Measurements from ENCODE around the gene MAP3K14. TPM values are rescaled to one million over a fixed set of nuclear protein-coding genes. Genes with fewer than 3 reads are reported as not detected.
A peak's percentile ranks its signal among the peaks of the same experiment; 100 is the strongest.

The MAP3K14 gene
- total RNA-seq, 4 donors from 2014 or later, result 3.7 to 14.7 (median 6.7) TPM

GRCh38 chr17:45296003-45296832 is 20.6 kb downstream of the MAP3K14 start:
- Histone ChIP-seq H3K4me1 (peaks cover 78 to 100% (median 87%) of the 10 kb centered on the region in 3 donors), H3K9me3 (no peaks in the 10 kb centered on the region), H3K4me3 (no peak overlapping the region), H3K27ac (peak overlapping the region; percentile 57 to 81 (median 80)), H3K36me3 (no peaks in the 10 kb centered on the region), H3K27me3 (no peaks in the 10 kb centered on the region)
- 34 to 65% methylated on average over 7 of the region's 7 CpGs for WGBS, 2 donors
- DNase-seq, result no peak
- intact Hi-C loops (cut with DNase I), result no loop called here
- no peak for TF ChIP-seq CTCF (IDR thresholded peaks at IDR 0.05)
- TF ChIP-seq POLR2A (IDR thresholded peaks at IDR 0.05), result no peak

GRCh38 chr17:45294506-45294905 is 22.3 kb downstream of the MAP3K14 start:
- TF ChIP-seq CTCF (IDR thresholded peaks at IDR 0.05), result peak in 1 of 6 experiments; percentile 4
- TF ChIP-seq POLR2A (IDR thresholded peaks at IDR 0.05), result no peak
- intact Hi-C loops (cut with DNase I), result no loop called here
- Histone ChIP-seq H3K27me3 (no peaks in the 10 kb centered on the region), H3K36me3 (peaks cover 5 to 12% (median 10%) of the 10 kb centered on the region in 3 donors), H3K9me3 (no peaks in the 10 kb centered on the region), H3K4me1 (peaks cover 83 to 100% (median 95%) of the 10 kb centered on the region in 3 donors), H3K4me3 (no peak overlapping the region), H3K27ac (peak overlapping the region; percentile 57 to 85 (median 80))
- 0 to 28% methylated on average over 1 to 3 of the region's 3 CpGs for WGBS, 2 donors
- no peak for DNase-seq

- no peak for TF ChIP-seq POLR2A (IDR thresholded peaks at IDR 0.05)
- H3K4me1 ChIP-seq, result peaks cover 84 to 100% (median 95%) of the 10 kb centered on the region in 3 donors
- no peak overlapping the region for H3K4me3 ChIP-seq
- H3K36me3 ChIP-seq, result peaks cover 5 to 21% (median 15%) of the 10 kb centered on the region in 3 donors
- H3K9me3 ChIP-seq, result no peaks in the 10 kb centered on the region
- H3K27ac ChIP-seq, result peak overlapping the region; percentile 57 to 85 (median 80)
- 14 to 22% methylated on average over 7 to 8 of the region's 10 CpGs for WGBS, 2 donors
- DNase-seq, result no peak
- H3K27me3 ChIP-seq, result no peaks in the 10 kb centered on the region
- intact Hi-C loops (cut with DNase I), result no loop called here
Measured at GRCh38 chr17:45293413-45294211, 23.2 kb downstream of the MAP3K14 start.

GRCh38 chr17:45292696-45293412 is 24.0 kb downstream of the MAP3K14 start:
- intact Hi-C loops (cut with DNase I), result no loop called here
- TF ChIP-seq POLR2A (IDR thresholded peaks at IDR 0.05) (no peak), CTCF (IDR thresholded peaks at IDR 0.05) (no peak)
- H3K4me1 ChIP-seq, result peaks cover 84 to 100% (median 100%) of the 10 kb centered on the region in 3 donors
- H3K27me3 ChIP-seq, result no peaks in the 10 kb centered on the region
- 50 to 78% methylated on average over 6 to 9 of the region's 12 CpGs for WGBS, 2 donors
- no peak overlapping the region for H3K4me3 ChIP-seq
- H3K9me3 ChIP-seq, result no peaks in the 10 kb centered on the region
- no peak for DNase-seq
- H3K27ac ChIP-seq, result peak overlapping the region; percentile 57 to 85 (median 80)
- H3K36me3 ChIP-seq, result peaks cover 5 to 29% (median 15%) of the 10 kb centered on the region in 3 donors

- WGBS, 2 donors, result 21 to 33% methylated on average over 5 of the region's 5 CpGs
- Histone ChIP-seq H3K27ac (peak overlapping the region; percentile 44 to 81 (median 78)), H3K9me3 (no peaks in the 10 kb centered on the region), H3K27me3 (no peaks in the 10 kb centered on the region), H3K4me1 (peaks cover 77 to 93% (median 87%) of the 10 kb centered on the region in 3 donors), H3K4me3 (no peak overlapping the region), H3K36me3 (peaks cover 8 to 45% (median 24%) of the 10 kb centered on the region in 3 donors)
- no peak for DNase-seq
- TF ChIP-seq CTCF (IDR thresholded peaks at IDR 0.05) (no peak), POLR2A (IDR thresholded peaks at IDR 0.05) (no peak)
- intact Hi-C loops (cut with DNase I), result no loop called here
Measured at GRCh38 chr17:45291171-45291805, 25.5 kb downstream of the MAP3K14 start.

Data from esophagus squamous epithelium (tissue), 5 donors.